ENCODE measurements around the gene NAP1L4.

DNA sequence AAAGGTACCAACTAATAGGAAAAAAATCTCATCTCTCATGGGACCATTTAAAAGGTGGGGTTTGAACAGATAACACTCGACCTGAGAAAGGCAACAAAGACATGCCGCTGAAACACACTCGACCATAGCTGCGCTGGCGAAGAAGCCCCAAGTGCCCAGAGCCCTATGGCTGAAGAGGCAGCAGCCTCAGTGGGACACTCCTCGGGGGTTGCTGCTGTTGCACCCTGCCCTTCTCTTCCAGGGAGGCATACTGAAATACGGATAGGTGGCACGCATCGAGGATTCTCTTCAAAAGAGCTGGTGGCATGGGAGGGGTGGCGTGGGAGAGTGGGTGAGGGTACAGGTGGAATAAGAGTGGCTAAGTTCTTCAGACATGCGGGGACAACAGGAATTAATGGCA lies 44.4 kb downstream of the NAP1L4 start:
- TF ChIP-seq, protein P1, sequence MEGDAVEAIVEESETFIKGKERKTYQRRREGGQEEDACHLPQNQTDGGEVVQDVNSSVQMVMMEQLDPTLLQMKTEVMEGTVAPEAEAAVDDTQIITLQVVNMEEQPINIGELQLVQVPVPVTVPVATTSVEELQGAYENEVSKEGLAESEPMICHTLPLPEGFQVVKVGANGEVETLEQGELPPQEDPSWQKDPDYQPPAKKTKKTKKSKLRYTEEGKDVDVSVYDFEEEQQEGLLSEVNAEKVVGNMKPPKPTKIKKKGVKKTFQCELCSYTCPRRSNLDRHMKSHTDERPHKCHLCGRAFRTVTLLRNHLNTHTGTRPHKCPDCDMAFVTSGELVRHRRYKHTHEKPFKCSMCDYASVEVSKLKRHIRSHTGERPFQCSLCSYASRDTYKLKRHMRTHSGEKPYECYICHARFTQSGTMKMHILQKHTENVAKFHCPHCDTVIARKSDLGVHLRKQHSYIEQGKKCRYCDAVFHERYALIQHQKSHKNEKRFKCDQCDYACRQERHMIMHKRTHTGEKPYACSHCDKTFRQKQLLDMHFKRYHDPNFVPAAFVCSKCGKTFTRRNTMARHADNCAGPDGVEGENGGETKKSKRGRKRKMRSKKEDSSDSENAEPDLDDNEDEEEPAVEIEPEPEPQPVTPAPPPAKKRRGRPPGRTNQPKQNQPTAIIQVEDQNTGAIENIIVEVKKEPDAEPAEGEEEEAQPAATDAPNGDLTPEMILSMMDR (conservative IDR thresholded peaks at IDR 0.05; ENCODE audit: low read length): no peak
- TF ChIP-seq EZH2phosphoT487 (IDR thresholded peaks at IDR 0.05; ENCODE audit: borderline replicate concordance): no peak
